ENCODE data around the gene RABGGTA. TPM values are rescaled to one million over a fixed set of nuclear protein-coding genes. Genes with fewer than 3 reads are reported as not detected.

RABGGTA gene
- polyA plus RNA-seq, 1 experiment = 52.5 TPM

GRCh38 chr14:24264298-24264697 lies 7.1 kb downstream of the RABGGTA start:
- ChIA-PET CTCF (interaction anchor here (1.0 to 3.9 kb wide), 5 partner anchors 12 to 33 kb away, joined by 3 to 15 read pairs (median 3); no protein-coding TSS in a partner anchor), POLR2A (no interaction called here)
- no peak for TF ChIP-seq CTCF (IDR thresholded peaks at IDR 0.05; ENCODE audit: insufficient read depth, low read depth, low read length)
- Histone ChIP-seq H3K4me3 (ENCODE audit: low read depth, low read length) (no peak overlapping the region), H3K36me3 (ENCODE audit: control insufficient read depth, insufficient read depth, low read length) (peaks cover 20% of the 10 kb centered on the region), H3K27me3 (ENCODE audit: control insufficient read depth, insufficient read depth, low read length) (no peaks in the 10 kb centered on the region)
- no peak for DNase-seq (ENCODE audit: low read depth)

- Histone ChIP-seq H3K36me3 (ENCODE audit: control insufficient read depth, insufficient read depth, low read length) (peaks cover 17% of the 10 kb centered on the region), H3K27me3 (ENCODE audit: control insufficient read depth, insufficient read depth, low read length) (no peaks in the 10 kb centered on the region), H3K4me3 (ENCODE audit: low read depth, low read length) (no peak overlapping the region)
- no peak for TF ChIP-seq CTCF (IDR thresholded peaks at IDR 0.05; ENCODE audit: insufficient read depth, low read depth, low read length)
- DNase-seq (ENCODE audit: low read depth) = no peak
- ChIA-PET POLR2A (no interaction called here), CTCF (interaction anchor here (1.0 to 3.9 kb wide), 5 partner anchors 7 to 21 kb away, joined by 3 to 16 read pairs (median 4); partner anchors contain the start of gene RABGGTA)
These were observed 7.5 kb downstream of the RABGGTA start for GRCh38 chr14:24263848-24264247.

GRCh38 chr14:24262821-24263733 lies 8.3 kb downstream of the RABGGTA start, which contains the start of gene TGM1:
TSS of gene TGM1 (minus strand) at chr14:24263177. CDS start at chr14:24262352, 825 bp downstream.
- DNase-seq (ENCODE audit: low read depth) = no peak
- H3K36me3 ChIP-seq (ENCODE audit: control insufficient read depth, insufficient read depth, low read length) = peaks cover 11% of the 10 kb centered on the region
- no peak within 1 kb of the TSS for H3K4me3 ChIP-seq (ENCODE audit: low read depth, low read length)
- no peaks in the 10 kb centered on the region for H3K27me3 ChIP-seq (ENCODE audit: control insufficient read depth, insufficient read depth, low read length)
- ChIA-PET CTCF (interaction anchor here (0.7 to 3.9 kb wide), 6 partner anchors 8 to 169 kb away, joined by 3 to 16 read pairs (median 8); partner anchors contain the start of genes RABGGTA and TINF2), POLR2A (no interaction called here)
- TF ChIP-seq CTCF (IDR thresholded peaks at IDR 0.05; ENCODE audit: insufficient read depth, low read depth, low read length) = no peak

GRCh38 chr14:24261969-24262327 lies 9.4 kb downstream of the RABGGTA start:
- CTCF ChIA-PET = interaction anchor here (1.1 to 3.9 kb wide), 5 partner anchors 9 to 170 kb away, joined by 3 to 16 read pairs (median 12); partner anchors contain the start of genes RABGGTA and TINF2
- POLR2A ChIA-PET = no interaction called here

More at GRCh38 chr14:24261969-24262327, 9.4 kb downstream of the RABGGTA start:
- H3K27me3 ChIP-seq (ENCODE audit: control insufficient read depth, insufficient read depth, low read length) = no peaks in the 10 kb centered on the region
- DNase-seq (ENCODE audit: low read depth) = no peak
- no peak overlapping the region for H3K4me3 ChIP-seq (ENCODE audit: low read depth, low read length)
- no peak for TF ChIP-seq CTCF (IDR thresholded peaks at IDR 0.05; ENCODE audit: insufficient read depth, low read depth, low read length)
- peaks cover 8% of the 10 kb centered on the region for H3K36me3 ChIP-seq (ENCODE audit: control insufficient read depth, insufficient read depth, low read length)
